ENCODE measurements around the gene PLK3. TPM values are rescaled to one million over a fixed set of nuclear protein-coding genes. Genes with fewer than 3 reads are reported as not detected.
A peak's percentile ranks its signal among the peaks of the same experiment; 100 is the strongest.

PLK3 gene
- total RNA-seq, 1 donor from 2014 or later, result 57.1 TPM

DNA sequence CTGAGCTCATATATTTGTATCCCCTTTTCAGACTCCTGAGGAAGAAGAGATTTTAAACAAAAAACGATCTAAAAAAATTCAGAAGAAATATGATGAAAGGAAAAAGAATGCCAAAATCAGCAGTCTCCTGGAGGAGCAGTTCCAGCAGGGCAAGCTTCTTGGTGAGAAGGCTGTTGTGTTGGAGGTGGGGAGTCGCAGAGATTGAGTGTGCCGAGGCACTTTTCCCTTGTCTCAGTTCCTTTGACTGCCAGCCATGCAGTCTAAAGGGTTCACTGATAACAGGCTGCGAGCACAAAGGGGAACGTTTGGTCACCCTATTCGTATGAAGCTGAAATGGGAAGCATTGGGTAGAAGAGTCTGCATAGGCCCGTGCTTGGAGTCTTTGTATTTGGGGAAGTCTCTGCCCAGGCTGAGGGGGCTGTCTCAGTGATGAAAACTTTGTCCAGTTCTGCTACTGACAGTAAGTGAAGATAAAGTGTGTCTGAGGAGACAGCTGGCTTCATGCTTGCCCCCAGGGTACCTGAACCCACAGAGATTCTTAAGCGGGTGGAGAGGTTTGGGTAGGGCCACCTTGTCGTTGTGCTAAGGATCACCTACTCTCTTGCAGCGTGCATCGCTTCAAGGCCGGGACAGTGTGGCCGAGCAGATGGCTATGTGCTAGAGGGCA, 22.1 kb upstream of the PLK3 start:
- Mint-ChIP-seq H3K27ac (ENCODE audit: unreplicated experiment) (peak overlapping the region; percentile 41), H3K4me1 (ENCODE audit: unreplicated experiment) (peaks cover 29% of the 10 kb centered on the region), H3K4me3 (ENCODE audit: unreplicated experiment) (peak overlapping the region; percentile 93), H3K27me3 (ENCODE audit: unreplicated experiment) (no peaks in the 10 kb centered on the region), H3K9me3 (ENCODE audit: unreplicated experiment) (no peaks in the 10 kb centered on the region), H3K36me3 (ENCODE audit: unreplicated experiment) (peaks cover 41% of the 10 kb centered on the region)
- no peak for DNase-seq (ENCODE audit: extremely low spot score, unreplicated experiment)
- TF ChIP-seq CTCF (IDR thresholded peaks at IDR 0.05), result no peak

DNA sequence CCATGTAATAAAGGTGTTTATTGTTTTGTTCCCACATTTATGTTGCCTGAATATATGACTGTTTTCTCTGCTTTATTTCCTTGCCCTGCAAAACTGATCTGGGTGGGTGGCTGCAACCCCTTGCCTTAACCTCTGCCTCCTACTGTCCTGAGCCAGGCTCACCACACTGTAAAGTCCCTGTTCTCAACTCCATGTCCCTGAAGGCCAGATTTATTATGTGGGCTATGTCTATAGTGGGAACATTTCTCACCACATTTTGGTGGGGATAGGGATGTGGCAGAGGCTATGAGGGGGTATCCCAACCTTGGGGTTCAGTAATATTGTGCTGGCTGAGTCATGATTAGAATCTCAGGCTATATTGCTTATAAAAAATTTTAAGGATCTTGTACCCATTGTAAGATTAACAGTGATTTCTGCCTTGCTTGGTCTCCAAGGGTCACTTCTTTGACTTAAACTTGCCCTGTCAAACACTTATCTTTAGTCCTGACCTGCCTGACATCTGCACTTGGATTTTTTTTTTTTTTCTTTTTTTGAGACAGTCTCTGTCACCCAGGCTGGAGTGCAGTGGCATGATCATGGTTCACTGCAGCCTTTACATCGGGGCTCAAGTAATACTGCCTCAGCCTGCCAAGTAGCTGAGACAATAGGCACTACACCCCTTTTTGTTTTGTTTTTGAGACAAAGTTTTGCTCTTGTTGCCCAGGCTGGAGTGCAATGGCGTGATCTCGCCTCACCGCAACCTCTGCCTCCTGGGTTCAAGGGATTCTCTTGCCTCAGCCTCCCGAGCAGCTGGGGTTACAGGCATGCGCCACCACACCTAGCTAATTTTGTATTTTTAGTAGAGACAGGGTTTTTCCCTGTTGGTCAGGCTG, 21.2 kb upstream of the PLK3 start:
- no peak for DNase-seq (ENCODE audit: extremely low spot score, unreplicated experiment)
- Mint-ChIP-seq H3K36me3 (ENCODE audit: unreplicated experiment) (peaks cover 43% of the 10 kb centered on the region), H3K27ac (ENCODE audit: unreplicated experiment) (no peak overlapping the region), H3K4me3 (ENCODE audit: unreplicated experiment) (no peak overlapping the region), H3K27me3 (ENCODE audit: unreplicated experiment) (no peaks in the 10 kb centered on the region), H3K9me3 (ENCODE audit: unreplicated experiment) (no peaks in the 10 kb centered on the region), H3K4me1 (ENCODE audit: unreplicated experiment) (peaks cover 35% of the 10 kb centered on the region)
- TF ChIP-seq CTCF (IDR thresholded peaks at IDR 0.05), result no peak

GRCh38 chr1:44780583-44781121, 19.5 kb upstream of the PLK3 start:
- Mint-ChIP-seq H3K27me3 (ENCODE audit: unreplicated experiment) (no peaks in the 10 kb centered on the region), H3K4me3 (ENCODE audit: unreplicated experiment) (no peak overlapping the region), H3K4me1 (ENCODE audit: unreplicated experiment) (peaks cover 39% of the 10 kb centered on the region), H3K9me3 (ENCODE audit: unreplicated experiment) (no peaks in the 10 kb centered on the region), H3K27ac (ENCODE audit: unreplicated experiment) (no peak overlapping the region), H3K36me3 (ENCODE audit: unreplicated experiment) (peaks cover 43% of the 10 kb centered on the region)
- no peak for TF ChIP-seq CTCF (IDR thresholded peaks at IDR 0.05)
- no peak for DNase-seq (ENCODE audit: extremely low spot score, unreplicated experiment)

GRCh38 chr1:44783697-44784093, 16.5 kb upstream of the PLK3 start:
- no peak for DNase-seq (ENCODE audit: extremely low spot score, unreplicated experiment)
- H3K36me3 Mint-ChIP-seq (ENCODE audit: unreplicated experiment), result peaks cover 29% of the 10 kb centered on the region

More at GRCh38 chr1:44783697-44784093, 16.5 kb upstream of the PLK3 start:
- H3K27ac Mint-ChIP-seq (ENCODE audit: unreplicated experiment), result no peak overlapping the region
- no peaks in the 10 kb centered on the region for H3K9me3 Mint-ChIP-seq (ENCODE audit: unreplicated experiment)
- H3K4me3 Mint-ChIP-seq (ENCODE audit: unreplicated experiment), result no peak overlapping the region
- H3K4me1 Mint-ChIP-seq (ENCODE audit: unreplicated experiment), result peaks cover 27% of the 10 kb centered on the region
- H3K27me3 Mint-ChIP-seq (ENCODE audit: unreplicated experiment), result no peaks in the 10 kb centered on the region
- TF ChIP-seq CTCF (IDR thresholded peaks at IDR 0.05), result no peak

Data from osteocyte (in vitro differentiated cells).